HG02884 (cell line): Measurements from ENCODE around the gene GIPC3.
"Not testable (repeated sequence)": the region's sequence is repeated elsewhere in the genome, so short reads cannot be mapped to it uniquely, and the experiment has no call there.

Experiments
- ATAC-seq: cut with Tn5 transposase; IDR thresholded peaks from one replicate; pipeline ENCODE4 v1.9.1; 2021; ENCODE audit warnings: mild to moderate bottlenecking, moderate library complexity; ENCODE audit not compliant: unreplicated experiment

Gene GIPC3

GRCh38 chr19:3575949-3576673, 9.2 kb upstream of the GIPC3 start:
- no peak for ATAC-seq

GRCh38 chr19:3576696-3577443, 8.4 kb upstream of the GIPC3 start:
- no peak for ATAC-seq

GRCh38 chr19:3577723-3578344, 7.4 kb upstream of the GIPC3 start:
- no peak for ATAC-seq

GRCh38 chr19:3578390-3578789, 6.9 kb upstream of the GIPC3 start:
- ATAC-seq = no peak

GRCh38 chr19:3580156-3580934, 4.9 kb upstream of the GIPC3 start:
- ATAC-seq = no peak

GRCh38 chr19:3581792-3582191, 3.5 kb upstream of the GIPC3 start:
- not testable (repeated sequence) for ATAC-seq

GRCh38 chr19:3584036-3584802, 1.1 kb upstream of the GIPC3 start:
- not testable (repeated sequence) for ATAC-seq

- no peak for ATAC-seq
Observed at GRCh38 chr19:3586127-3586626, 899 bp downstream of the GIPC3 start.

- no peak for ATAC-seq
Observed at GRCh38 chr19:3586707-3587346, 1.5 kb downstream of the GIPC3 start.

- ATAC-seq = no peak
Observed at GRCh38 chr19:3589439-3589838, 4.2 kb downstream of the GIPC3 start.

GRCh38 chr19:3589949-3590348, 4.7 kb downstream of the GIPC3 start:
- ATAC-seq = no peak

- ATAC-seq = no peak
Observed at GRCh38 chr19:3590991-3591659, 5.8 kb downstream of the GIPC3 start.

- no peak for ATAC-seq
Observed at GRCh38 chr19:3591876-3592613, 6.8 kb downstream of the GIPC3 start.

GRCh38 chr19:3593156-3593555, 7.9 kb downstream of the GIPC3 start:
- no peak for ATAC-seq

GRCh38 chr19:3595521-3596061, 10.3 kb downstream of the GIPC3 start:
- no peak for ATAC-seq

- no peak for ATAC-seq
Observed at GRCh38 chr19:3599776-3600187, 14.5 kb downstream of the GIPC3 start.

GRCh38 chr19:3601021-3601420, 15.7 kb downstream of the GIPC3 start:
- no peak for ATAC-seq

- no peak for ATAC-seq
Observed at GRCh38 chr19:3603121-3603811, 18.0 kb downstream of the GIPC3 start.
